GM12878 (cell line): ENCODE results near the gene HDAC3. TPM values are rescaled to one million over a fixed set of nuclear protein-coding genes. Genes with fewer than 3 reads are reported as not detected.
A peak's percentile ranks its signal among the peaks of the same experiment; 100 is the strongest.

Experiments used
- ATF2 ChIP-seq: IDR thresholded peaks from 2 replicates; pipeline ENCODE4 v1.6.1; 2012; ENCODE audit warnings: low read length, inconsistent platforms
- CBFB ChIP-seq: IDR thresholded peaks from 2 replicates; pipeline ENCODE4 v1.6.1; 2016; ENCODE audit warnings: antibody characterized with exemption, low read depth
- FOXM1 ChIP-seq: IDR thresholded peaks from 2 replicates; pipeline ENCODE4 v1.6.1; 2012; ENCODE audit warnings: low read depth, mild to moderate bottlenecking, inconsistent platforms, low read length, moderate library complexity
- NFYB ChIP-seq: IDR thresholded peaks from 2 replicates; pipeline ENCODE4 v1.6.1; 2011; ENCODE audit warnings: low read depth, mild to moderate bottlenecking, low read length, improper control_type of control experiment, moderate library complexity; ENCODE audit not compliant: insufficient read depth
- NRF1 ChIP-seq: conservative IDR thresholded peaks from 2 replicates; pipeline ENCODE4 v1.6.1; 2011; ENCODE audit warnings: mild to moderate bottlenecking, low read depth, low read length, improper control_type of control experiment
- RBBP5 ChIP-seq: fragments of 200-600 bp; sonication (generic); conservative IDR thresholded peaks from 2 replicates; pipeline ENCODE4 v1.6.1; 2016
- SMC3 ChIP-seq: IDR thresholded peaks from 2 replicates; pipeline ENCODE4 v1.6.1; 2011; ENCODE audit warnings: low read length, improper control_type of control experiment, borderline replicate concordance
- SP1 ChIP-seq: IDR thresholded peaks from one replicate; pipeline ENCODE4 v1.6.1; 2011; ENCODE audit warnings: low read depth, low read length
- SREBF1 ChIP-seq: IDR thresholded peaks from 2 replicates; pipeline ENCODE4 v1.6.1; 2012; ENCODE audit warnings: mild to moderate bottlenecking, low read length
- SRF ChIP-seq, 2 experiments: IDR thresholded peaks; 2 replicates each; pipeline ENCODE4 v1.6.1; 2011; ENCODE audit warnings: low read depth in 2 of 2, low read length in 2 of 2, mild to moderate bottlenecking in 1 of 2, moderate library complexity in 1 of 2
- SUPT20H ChIP-seq: IDR thresholded peaks from 2 replicates; pipeline ENCODE4 v1.6.1; 2011; ENCODE audit warnings: low read depth, mild to moderate bottlenecking, low read length, moderate library complexity, borderline replicate concordance; ENCODE audit not compliant: control insufficient read depth
- TAF1 ChIP-seq: IDR thresholded peaks from 2 replicates; pipeline ENCODE4 v1.6.1; 2011; ENCODE audit warnings: mild to moderate bottlenecking, low read depth, low read length, borderline replicate concordance
- TARDBP ChIP-seq: IDR thresholded peaks from 2 replicates; pipeline ENCODE4 v1.6.1; 2016; ENCODE audit warnings: borderline replicate concordance
- polyA plus RNA-seq, 11 experiments: library from polyadenylated mRNA; depleted of rRNA in 4 of 11; unstranded in 6 of 11; stranded (reverse) in 5 of 11; fragments of >200 nt; fragmentation: Nextera tagmentation in 4 of 11; fragmentation: Illumina TruSeq in 1 of 11; extraction: Ambion mirVana in 4 of 11; extraction: Trizol in 1 of 11; gene quantifications; 1 replicate in 1 of 11; 2 replicates in 10 of 11; pipeline versions ENCODE4 v1.2.1 to v1.2.3, GENCODE V29; 2011 to 2016; ENCODE audit warnings: inconsistent platforms in 2 of 11, missing spikeins in 2 of 11, low read depth in 1 of 11
- total RNA-seq, 4 experiments: library from RNA; depleted of rRNA in 3 of 4; stranded (reverse); fragments of >200 nt in 3 of 4; fragmentation: Illumina TruSeq in 1 of 4; extraction: Trizol in 1 of 4; gene quantifications; 2 replicates each; pipeline versions ENCODE4 v1.2.1 to v1.2.3, GENCODE V29; 2013 to 2021
- TF ChIP-seq, protein P1 (sequence below): fragments of 450-650 bp; conservative IDR thresholded peaks from 2 replicates; pipeline ENCODE4 v1.6.1; 2017; ENCODE audit warnings: mild to moderate bottlenecking, moderate library complexity
- TF ChIP-seq, protein P2 (sequence below): fragments of 450-650 bp; IDR thresholded peaks from 2 replicates; pipeline ENCODE4 v1.6.1; 2017; ENCODE audit warnings: mild to moderate bottlenecking
- TF ChIP-seq, protein P3 (sequence below): fragments of 450-650 bp; IDR thresholded peaks from 2 replicates; pipeline ENCODE4 v1.6.1; 2017; ENCODE audit warnings: mild to moderate bottlenecking, moderate library complexity
- TF ChIP-seq, protein P4 (sequence below): fragments of 450-650 bp; IDR thresholded peaks from 2 replicates; pipeline ENCODE4 v1.6.1; 2017; ENCODE audit warnings: low read depth, mild to moderate bottlenecking, moderate library complexity

The HDAC3 gene
- total and polyA plus RNA-seq, 10 of the 15 experiments (the other 5 are each of a cell fraction or from before 2014, with no cell fraction given): 62.2 to 140 (median 112) TPM

GRCh38 chr5:141618804-141619554 lies 17.7 kb downstream of the HDAC3 start, which contains the start of gene DIAPH1 (continued):
- peak; percentile 86 for TF ChIP-seq SP1
- TF ChIP-seq TAF1: peak; percentile 33; the same call in 1 of the 2 replicates
- TF ChIP-seq, protein P1, sequence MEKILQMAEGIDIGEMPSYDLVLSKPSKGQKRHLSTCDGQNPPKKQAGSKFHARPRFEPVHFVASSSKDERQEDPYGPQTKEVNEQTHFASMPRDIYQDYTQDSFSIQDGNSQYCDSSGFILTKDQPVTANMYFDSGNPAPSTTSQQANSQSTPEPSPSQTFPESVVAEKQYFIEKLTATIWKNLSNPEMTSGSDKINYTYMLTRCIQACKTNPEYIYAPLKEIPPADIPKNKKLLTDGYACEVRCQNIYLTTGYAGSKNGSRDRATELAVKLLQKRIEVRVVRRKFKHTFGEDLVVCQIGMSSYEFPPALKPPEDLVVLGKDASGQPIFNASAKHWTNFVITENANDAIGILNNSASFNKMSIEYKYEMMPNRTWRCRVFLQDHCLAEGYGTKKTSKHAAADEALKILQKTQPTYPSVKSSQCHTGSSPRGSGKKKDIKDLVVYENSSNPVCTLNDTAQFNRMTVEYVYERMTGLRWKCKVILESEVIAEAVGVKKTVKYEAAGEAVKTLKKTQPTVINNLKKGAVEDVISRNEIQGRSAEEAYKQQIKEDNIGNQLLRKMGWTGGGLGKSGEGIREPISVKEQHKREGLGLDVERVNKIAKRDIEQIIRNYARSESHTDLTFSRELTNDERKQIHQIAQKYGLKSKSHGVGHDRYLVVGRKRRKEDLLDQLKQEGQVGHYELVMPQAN: peak; percentile 78; the same call in 1 of the 2 replicates
- TF ChIP-seq ATF2: no peak
- TF ChIP-seq, protein P2, sequence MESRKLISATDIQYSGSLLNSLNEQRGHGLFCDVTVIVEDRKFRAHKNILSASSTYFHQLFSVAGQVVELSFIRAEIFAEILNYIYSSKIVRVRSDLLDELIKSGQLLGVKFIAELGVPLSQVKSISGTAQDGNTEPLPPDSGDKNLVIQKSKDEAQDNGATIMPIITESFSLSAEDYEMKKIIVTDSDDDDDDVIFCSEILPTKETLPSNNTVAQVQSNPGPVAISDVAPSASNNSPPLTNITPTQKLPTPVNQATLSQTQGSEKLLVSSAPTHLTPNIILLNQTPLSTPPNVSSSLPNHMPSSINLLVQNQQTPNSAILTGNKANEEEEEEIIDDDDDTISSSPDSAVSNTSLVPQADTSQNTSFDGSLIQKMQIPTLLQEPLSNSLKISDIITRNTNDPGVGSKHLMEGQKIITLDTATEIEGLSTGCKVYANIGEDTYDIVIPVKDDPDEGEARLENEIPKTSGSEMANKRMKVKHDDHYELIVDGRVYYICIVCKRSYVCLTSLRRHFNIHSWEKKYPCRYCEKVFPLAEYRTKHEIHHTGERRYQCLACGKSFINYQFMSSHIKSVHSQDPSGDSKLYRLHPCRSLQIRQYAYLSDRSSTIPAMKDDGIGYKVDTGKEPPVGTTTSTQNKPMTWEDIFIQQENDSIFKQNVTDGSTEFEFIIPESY: no peak; the same call in 1 of the 2 replicates
- TF ChIP-seq NRF1: peak; percentile 47
- TF ChIP-seq, protein P3, sequence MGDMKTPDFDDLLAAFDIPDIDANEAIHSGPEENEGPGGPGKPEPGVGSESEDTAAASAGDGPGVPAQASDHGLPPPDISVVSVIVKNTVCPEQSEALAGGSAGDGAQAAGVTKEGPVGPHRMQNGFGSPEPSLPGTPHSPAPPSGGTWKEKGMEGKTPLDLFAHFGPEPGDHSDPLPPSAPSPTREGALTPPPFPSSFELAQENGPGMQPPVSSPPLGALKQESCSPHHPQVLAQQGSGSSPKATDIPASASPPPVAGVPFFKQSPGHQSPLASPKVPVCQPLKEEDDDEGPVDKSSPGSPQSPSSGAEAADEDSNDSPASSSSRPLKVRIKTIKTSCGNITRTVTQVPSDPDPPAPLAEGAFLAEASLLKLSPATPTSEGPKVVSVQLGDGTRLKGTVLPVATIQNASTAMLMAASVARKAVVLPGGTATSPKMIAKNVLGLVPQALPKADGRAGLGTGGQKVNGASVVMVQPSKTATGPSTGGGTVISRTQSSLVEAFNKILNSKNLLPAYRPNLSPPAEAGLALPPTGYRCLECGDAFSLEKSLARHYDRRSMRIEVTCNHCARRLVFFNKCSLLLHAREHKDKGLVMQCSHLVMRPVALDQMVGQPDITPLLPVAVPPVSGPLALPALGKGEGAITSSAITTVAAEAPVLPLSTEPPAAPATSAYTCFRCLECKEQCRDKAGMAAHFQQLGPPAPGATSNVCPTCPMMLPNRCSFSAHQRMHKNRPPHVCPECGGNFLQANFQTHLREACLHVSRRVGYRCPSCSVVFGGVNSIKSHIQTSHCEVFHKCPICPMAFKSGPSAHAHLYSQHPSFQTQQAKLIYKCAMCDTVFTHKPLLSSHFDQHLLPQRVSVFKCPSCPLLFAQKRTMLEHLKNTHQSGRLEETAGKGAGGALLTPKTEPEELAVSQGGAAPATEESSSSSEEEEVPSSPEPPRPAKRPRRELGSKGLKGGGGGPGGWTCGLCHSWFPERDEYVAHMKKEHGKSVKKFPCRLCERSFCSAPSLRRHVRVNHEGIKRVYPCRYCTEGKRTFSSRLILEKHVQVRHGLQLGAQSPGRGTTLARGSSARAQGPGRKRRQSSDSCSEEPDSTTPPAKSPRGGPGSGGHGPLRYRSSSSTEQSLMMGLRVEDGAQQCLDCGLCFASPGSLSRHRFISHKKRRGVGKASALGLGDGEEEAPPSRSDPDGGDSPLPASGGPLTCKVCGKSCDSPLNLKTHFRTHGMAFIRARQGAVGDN: 0 out of 2 replicates have a peak, but pooled peaks have one; percentile 29
- TF ChIP-seq, protein P4, sequence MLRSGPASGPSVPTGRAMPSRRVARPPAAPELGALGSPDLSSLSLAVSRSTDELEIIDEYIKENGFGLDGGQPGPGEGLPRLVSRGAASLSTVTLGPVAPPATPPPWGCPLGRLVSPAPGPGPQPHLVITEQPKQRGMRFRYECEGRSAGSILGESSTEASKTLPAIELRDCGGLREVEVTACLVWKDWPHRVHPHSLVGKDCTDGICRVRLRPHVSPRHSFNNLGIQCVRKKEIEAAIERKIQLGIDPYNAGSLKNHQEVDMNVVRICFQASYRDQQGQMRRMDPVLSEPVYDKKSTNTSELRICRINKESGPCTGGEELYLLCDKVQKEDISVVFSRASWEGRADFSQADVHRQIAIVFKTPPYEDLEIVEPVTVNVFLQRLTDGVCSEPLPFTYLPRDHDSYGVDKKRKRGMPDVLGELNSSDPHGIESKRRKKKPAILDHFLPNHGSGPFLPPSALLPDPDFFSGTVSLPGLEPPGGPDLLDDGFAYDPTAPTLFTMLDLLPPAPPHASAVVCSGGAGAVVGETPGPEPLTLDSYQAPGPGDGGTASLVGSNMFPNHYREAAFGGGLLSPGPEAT: peak; percentile 61; the same call in 1 of the 2 replicates
- peak; percentile 75 for TF ChIP-seq CBFB
- TF ChIP-seq SUPT20H: no peak
- no peak for TF ChIP-seq RBBP5
- TF ChIP-seq SMC3: peak; percentile 100
- peak; percentile 86 for TF ChIP-seq FOXM1
- peak in 1 of 2 experiments; percentile 54; a peak in 1 of 4 replicates for TF ChIP-seq SRF (IDR thresholded peaks at IDR 0.05; ENCODE audit: low read depth in 2 of 2, low read length in 2 of 2)
- 0 out of 2 replicates have a peak, but pooled peaks have one; percentile 78 for TF ChIP-seq TARDBP
- peak; percentile 93 for TF ChIP-seq SREBF1
- TF ChIP-seq NFYB: peak; percentile 45; the same call in 1 of the 2 replicates
